Endothelial cell of umbilical vein (primary cell): ENCODE measurements around the gene CPA2. TPM values are rescaled to one million over a fixed set of nuclear protein-coding genes. Genes with fewer than 3 reads are reported as not detected.

Experiments used
- BruUV-seq: library from RNA; stranded (reverse); fragments of 400-500 nt; replicated peaks from 2 replicates; lab custom pipeline; 2021; lab: Mats Ljungman, UMichigan
- CTCF ChIA-PET: fragments of 300-600, 350-600 bp; sonication (Branson Sonifier 250); formaldehyde crosslinking; loops from one replicate; lab custom pipeline; 2021; ENCODE audit warnings: antibody characterized with exemption, inconsistent platforms; lab: Charles Lee
- POLR2A ChIA-PET: fragments of 300-600, 350-600 bp; sonication (Branson Sonifier 250); formaldehyde crosslinking; loops from one replicate; lab custom pipeline; 2021; ENCODE audit warnings: antibody characterized with exemption, inconsistent platforms; lab: Charles Lee
- DNase-seq: peaks from one replicate; pipeline ENCODE4 v3.0.0-alpha.2; 2011; ENCODE audit warnings: low read depth, low spot score
- FAIRE-seq: peaks from 2 replicates; lab custom pipeline; 2011; peaks lifted over from hg19 to GRCh38; lab: Jason Lieb, UNC
- H2AFZ ChIP-seq: 2 replicates; pipeline ENCODE4 v1.6.0; 2012; ENCODE audit warnings: low read depth, low read length, control low read depth, inconsistent platforms
- H3K27ac ChIP-seq: 2 replicates; pipeline ENCODE4 v1.5.1; 2011; ENCODE audit warnings: low read depth, mild to moderate bottlenecking, control low read depth, low read length, moderate library complexity; ENCODE audit not compliant: insufficient read depth
- H3K27me3 ChIP-seq, 2 experiments: 2 replicates each; pipeline versions ENCODE4 v1.6.0 to v1.6.1; 2011; ENCODE audit warnings: low read length in 2 of 2, mixed read lengths in 1 of 2; ENCODE audit not compliant: control insufficient read depth in 2 of 2, insufficient read depth in 2 of 2
- H3K36me3 ChIP-seq, 2 experiments: 2 replicates in 1 of 2; 3 replicates in 1 of 2; pipeline ENCODE4 v1.5.1; 2011; ENCODE audit warnings: low read length in 2 of 2, mild to moderate bottlenecking in 1 of 2, moderate library complexity in 1 of 2; ENCODE audit not compliant: control insufficient read depth in 2 of 2, insufficient read depth in 2 of 2; ENCODE audit errors: extremely low read depth in 1 of 2
- H3K4me1 ChIP-seq: 3 replicates; pipeline ENCODE4 v1.5.1; 2011; ENCODE audit warnings: mild to moderate bottlenecking, low read length; ENCODE audit not compliant: control insufficient read depth, insufficient read depth; ENCODE audit errors: extremely low read depth
- H3K4me2 ChIP-seq: 2 replicates; pipeline ENCODE4 v1.6.1; 2011; ENCODE audit warnings: low read length, control low read depth, mixed read lengths; ENCODE audit not compliant: insufficient read depth
- H3K4me3 ChIP-seq, 3 experiments: fragments of 200-600 bp in 1 of 3; sonication (generic), shearing (Covaris generic) in 1 of 3; replicated peaks in 1 of 3; 2 replicates each; pipeline ENCODE4 v1.5.1; 2011 to 2016; ENCODE audit warnings: control low read depth in 3 of 3, low read length in 3 of 3, mild to moderate bottlenecking in 2 of 3, inconsistent platforms in 1 of 3, low read depth in 1 of 3, moderate library complexity in 1 of 3; ENCODE audit not compliant: insufficient read depth in 1 of 3
- H3K79me2 ChIP-seq: 2 replicates; pipeline ENCODE4 v1.6.0; 2012; ENCODE audit warnings: low read length, inconsistent platforms; ENCODE audit not compliant: control insufficient read depth, insufficient read depth
- H3K9ac ChIP-seq: replicated peaks from 2 replicates; pipeline ENCODE3; 2011; ENCODE audit warnings: low read length, control low read depth; ENCODE audit not compliant: insufficient read depth; ENCODE audit errors: extremely low read depth
- H3K9me1 ChIP-seq: replicated peaks from 3 replicates; pipeline ENCODE4 v1.6.0; 2011; ENCODE audit warnings: mild to moderate bottlenecking, low read length; ENCODE audit not compliant: control insufficient read depth, insufficient read depth; ENCODE audit errors: extremely low read depth
- H3K9me3 ChIP-seq: replicated peaks from 2 replicates; pipeline ENCODE4 v1.5.1; 2012; ENCODE audit warnings: low read length, inconsistent platforms; ENCODE audit not compliant: control insufficient read depth, insufficient read depth
- H4K20me1 ChIP-seq: replicated peaks from 2 replicates; pipeline ENCODE3; 2011; ENCODE audit warnings: mild to moderate bottlenecking, low read length; ENCODE audit not compliant: control insufficient read depth, insufficient read depth; ENCODE audit errors: extremely low read depth
- EZH2 ChIP-seq: IDR thresholded peaks from 2 replicates; pipeline ENCODE4 v1.6.1; 2012; ENCODE audit warnings: borderline replicate concordance, low read depth, mild to moderate bottlenecking, moderate library complexity, low read length, inconsistent platforms; ENCODE audit not compliant: severe bottlenecking
- FOS ChIP-seq: IDR thresholded peaks from 2 replicates; pipeline ENCODE4 v1.6.1; 2011; ENCODE audit warnings: mild to moderate bottlenecking, low read length, moderate library complexity, borderline replicate concordance; ENCODE audit not compliant: insufficient read depth
- GATA2 ChIP-seq: IDR thresholded peaks from 2 replicates; pipeline ENCODE4 v1.7.0; 2011; ENCODE audit warnings: low read depth, mild to moderate bottlenecking, moderate library complexity, mixed read lengths, low read length; ENCODE audit not compliant: insufficient read length, insufficient read depth
- JUN ChIP-seq: IDR thresholded peaks from 2 replicates; pipeline ENCODE4 v1.6.1; 2011; ENCODE audit warnings: borderline replicate concordance, low read depth; ENCODE audit not compliant: insufficient read length, insufficient read depth
- MYC ChIP-seq: IDR thresholded peaks from one replicate; pipeline ENCODE4 v1.6.1; 2011; ENCODE audit warnings: mild to moderate bottlenecking, low read depth, low read length
- POLR2A ChIP-seq: IDR thresholded peaks from 2 replicates; pipeline ENCODE4 v1.6.1; 2012; ENCODE audit warnings: low read depth, mild to moderate bottlenecking, control low read depth, low read length
- POLR2AphosphoS5 ChIP-seq: IDR thresholded peaks from 2 replicates; pipeline ENCODE4 v1.6.1; 2012; ENCODE audit warnings: low read depth, mild to moderate bottlenecking, control low read depth, low read length, moderate library complexity; ENCODE audit not compliant: insufficient read depth
- dilution Hi-C: fragments of 300-500 bp; cut with MboI; formaldehyde crosslinking; loops from one replicate; pipeline ENCODE4 v1.15.0; 2019; ENCODE audit warnings: low sequenced_read_pairs; ENCODE audit not compliant: extremely low pct_ligation_motif_present
- intact Hi-C: fragments of 100-400 bp; cut with micrococcal nuclease; formaldehyde crosslinking; loops from one replicate; pipeline ENCODE4 v1.10.0; 2022
- polyA plus RNA-seq, 4 experiments: library from polyadenylated mRNA; depleted of rRNA in 3 of 4; stranded (reverse) in 3 of 4; unstranded in 1 of 4; fragments of >200 nt; gene quantifications; 2 replicates each; pipeline versions ENCODE4 v1.2.1 to v1.2.3, GENCODE V29; 2011 to 2012; ENCODE audit warnings: missing spikeins in 1 of 4
- total RNA-seq: library from RNA; stranded (reverse); gene quantifications from 2 replicates; pipeline ENCODE4 v1.2.3, GENCODE V29; 2021
- TF ChIP-seq, protein P1 (sequence below), 2 donors: IDR thresholded peaks; 1 replicate in 1 of 2; 2 replicates in 1 of 2; pipeline ENCODE4 v1.5.1; 2011; ENCODE audit warnings: low read length in 2 of 2, mild to moderate bottlenecking in 2 of 2, moderate library complexity in 2 of 2, control low read depth in 1 of 2, inconsistent platforms in 1 of 2, low read depth in 1 of 2; ENCODE audit not compliant: insufficient read depth in 1 of 2; ENCODE audit errors: extremely low read depth in 1 of 2
- TF ChIP-seq, protein P2 (sequence below): IDR thresholded peaks from 2 replicates; pipeline ENCODE4 v1.6.1; 2011; ENCODE audit not compliant: insufficient read depth, insufficient read length

The CPA2 gene
- total and polyA plus RNA-seq, 2 donors (not counting 3 experiments of a cell fraction or from before 2014, with no cell fraction given): not detected

DNA sequence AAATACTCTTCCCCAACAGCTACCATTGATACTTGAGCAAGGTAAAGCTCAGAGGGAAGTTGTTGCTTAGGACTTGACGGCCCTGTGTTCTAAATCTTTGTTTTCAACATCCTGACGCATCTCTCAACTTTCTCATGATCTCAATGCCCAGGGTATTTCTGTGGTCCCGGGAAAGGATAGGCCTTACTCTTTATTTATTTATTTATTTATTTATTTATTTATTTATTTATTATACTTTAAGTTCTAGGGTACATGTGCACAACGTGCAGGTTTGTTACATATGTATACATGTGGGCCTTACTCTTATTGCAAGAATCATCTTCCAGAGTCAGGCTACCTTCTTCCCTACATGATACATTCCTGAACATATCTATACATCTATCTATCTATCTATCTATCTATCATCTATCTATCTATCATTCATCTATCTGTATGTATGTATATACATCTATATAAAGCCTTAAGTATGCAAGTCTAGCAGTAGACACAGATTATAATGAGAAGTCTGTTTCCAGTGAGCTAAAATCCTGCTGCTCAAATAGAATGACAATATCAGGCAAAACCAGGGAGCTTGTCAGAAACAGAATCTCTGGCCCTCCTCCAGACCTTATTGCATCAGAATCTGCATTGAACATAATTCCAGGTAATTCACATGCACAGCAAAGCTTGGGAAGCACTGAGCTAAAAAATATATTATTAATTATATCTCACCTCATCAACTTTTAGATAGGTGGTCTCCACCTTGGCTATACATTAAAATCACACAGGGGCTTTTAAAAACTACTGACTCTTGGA lies 65.8 kb downstream of the CPA2 start:
- intact Hi-C loops (no loop called here), dilution Hi-C loops (no loop called here)
- Histone ChIP-seq H3K9ac (no peak overlapping the region), H3K27me3 (peaks cover 1 to 2% of the 10 kb centered on the region in 2 experiments), H4K20me1 (no peaks in the 10 kb centered on the region), H3K9me3 (no peaks in the 10 kb centered on the region), H3K4me3 (no peak overlapping the region), H3K4me1 (no peaks in the 10 kb centered on the region), H3K27ac (no peak overlapping the region), H3K4me2 (no peak overlapping the region), H3K36me3 (no peaks in the 10 kb centered on the region), H3K79me2 (no peaks in the 10 kb centered on the region), H3K9me1 (no peaks in the 10 kb centered on the region), H2AFZ (no peak overlapping the region)
- TF ChIP-seq JUN (no peak), GATA2 (no peak), EZH2 (no peak), POLR2A (no peak), FOS (no peak), POLR2AphosphoS5 (no peak), MYC (no peak)
- TF ChIP-seq, protein P1, sequence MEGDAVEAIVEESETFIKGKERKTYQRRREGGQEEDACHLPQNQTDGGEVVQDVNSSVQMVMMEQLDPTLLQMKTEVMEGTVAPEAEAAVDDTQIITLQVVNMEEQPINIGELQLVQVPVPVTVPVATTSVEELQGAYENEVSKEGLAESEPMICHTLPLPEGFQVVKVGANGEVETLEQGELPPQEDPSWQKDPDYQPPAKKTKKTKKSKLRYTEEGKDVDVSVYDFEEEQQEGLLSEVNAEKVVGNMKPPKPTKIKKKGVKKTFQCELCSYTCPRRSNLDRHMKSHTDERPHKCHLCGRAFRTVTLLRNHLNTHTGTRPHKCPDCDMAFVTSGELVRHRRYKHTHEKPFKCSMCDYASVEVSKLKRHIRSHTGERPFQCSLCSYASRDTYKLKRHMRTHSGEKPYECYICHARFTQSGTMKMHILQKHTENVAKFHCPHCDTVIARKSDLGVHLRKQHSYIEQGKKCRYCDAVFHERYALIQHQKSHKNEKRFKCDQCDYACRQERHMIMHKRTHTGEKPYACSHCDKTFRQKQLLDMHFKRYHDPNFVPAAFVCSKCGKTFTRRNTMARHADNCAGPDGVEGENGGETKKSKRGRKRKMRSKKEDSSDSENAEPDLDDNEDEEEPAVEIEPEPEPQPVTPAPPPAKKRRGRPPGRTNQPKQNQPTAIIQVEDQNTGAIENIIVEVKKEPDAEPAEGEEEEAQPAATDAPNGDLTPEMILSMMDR (IDR thresholded peaks at IDR 0.05; ENCODE audit: extremely low read depth in 1 of 2, insufficient read depth in 1 of 2, low read depth in 1 of 2, low read length in 2 of 2): no peak
- TF ChIP-seq, protein P2, sequence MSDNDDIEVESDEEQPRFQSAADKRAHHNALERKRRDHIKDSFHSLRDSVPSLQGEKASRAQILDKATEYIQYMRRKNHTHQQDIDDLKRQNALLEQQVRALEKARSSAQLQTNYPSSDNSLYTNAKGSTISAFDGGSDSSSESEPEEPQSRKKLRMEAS: no peak
- FAIRE-seq (no peak), DNase-seq (no peak)
- no TSS peak for BruUV-seq
- ChIA-PET CTCF (interaction anchor here (1.4 to 1.7 kb wide), 2 partner anchors 20 to 426 kb away, joined by 4 read pairs; no protein-coding TSS in a partner anchor), POLR2A (no interaction called here)
